OCI-LY3 (cell line): Measurements from ENCODE around the gene WDR11.

Experiments used
- H2AFZ ChIP-seq: fragments of 200-600, 300-600 bp; shearing (Covaris generic); 2 replicates; pipeline ENCODE4 v1.6.0; 2014; ENCODE audit warnings: antibody characterized with exemption, low read depth, low read length
- H3K27ac ChIP-seq: fragments of 200-600, 300-600 bp; sonication (generic); 2 replicates; pipeline ENCODE4 v1.5.1; 2014; ENCODE audit warnings: mild to moderate bottlenecking, low read length, moderate library complexity, mixed read lengths
- H3K27me3 ChIP-seq: fragments of 200-600, 300-600 bp; sonication (generic); 2 replicates; pipeline ENCODE4 v1.6.1; 2014; ENCODE audit warnings: low read depth, low read length, mixed read lengths
- H3K36me3 ChIP-seq: fragments of 200-600, 300-600 bp; sonication (generic); replicated peaks from 2 replicates; pipeline ENCODE3; 2014; ENCODE audit warnings: low read depth, low read length, mixed read lengths
- H3K4me1 ChIP-seq: fragments of 300-600, 200-600 bp; sonication (generic); 2 replicates; pipeline ENCODE4 v1.6.1; 2014; ENCODE audit warnings: low read length, mixed read lengths
- H3K4me2 ChIP-seq: fragments of 200-600, 300-600 bp; sonication (generic); 2 replicates; pipeline ENCODE4 v1.6.1; 2014; ENCODE audit warnings: low read length, mixed read lengths
- H3K4me3 ChIP-seq: fragments of 300-600, 200-600 bp; sonication (generic); 2 replicates; pipeline ENCODE4 v1.5.1; 2014; ENCODE audit warnings: antibody characterized with exemption, mild to moderate bottlenecking, low read length, moderate library complexity
- H3K79me2 ChIP-seq: fragments of 300-600, 200-600 bp; shearing (Covaris generic); 2 replicates; pipeline ENCODE4 v1.6.1; 2014; ENCODE audit warnings: mild to moderate bottlenecking, low read length, mixed read lengths
- H3K9ac ChIP-seq: fragments of 300-600, 200-600 bp; shearing (Covaris generic); 2 replicates; pipeline ENCODE4 v1.6.0; 2014; ENCODE audit warnings: mild to moderate bottlenecking, low read length, moderate library complexity
- H3K9me3 ChIP-seq: fragments of 200-600, 300-600 bp; shearing (Covaris generic); 2 replicates; pipeline ENCODE4 v1.6.1; 2014; ENCODE audit warnings: low read length, mixed read lengths; ENCODE audit not compliant: insufficient read depth
- H4K20me1 ChIP-seq: fragments of 200-600, 300-600 bp; sonication (generic); 2 replicates; pipeline ENCODE4 v1.6.1; 2016; ENCODE audit warnings: low read length, mixed read lengths; ENCODE audit not compliant: insufficient read depth
- EZH2phosphoT487 ChIP-seq: fragments of 200-600 bp; shearing (Covaris generic); IDR thresholded peaks from 2 replicates; pipeline ENCODE4 v1.6.1; 2018; ENCODE audit warnings: antibody characterized with exemption, mixed run types, low read depth
- TF ChIP-seq, protein P1 (sequence below): fragments of 200-600, 300-600 bp; sonication (generic); IDR thresholded peaks from 2 replicates; pipeline ENCODE4 v1.5.1; 2014; ENCODE audit warnings: antibody characterized with exemption, low read length, low read depth

WDR11 gene

GRCh38 chr10:120854388-120854787, 3.2 kb downstream of the WDR11 start:
- H3K36me3 ChIP-seq: peaks cover 25% of the 10 kb centered on the region
- H3K27ac ChIP-seq: no peak overlapping the region
- H3K27me3 ChIP-seq: no peaks in the 10 kb centered on the region
- TF ChIP-seq, protein P1, sequence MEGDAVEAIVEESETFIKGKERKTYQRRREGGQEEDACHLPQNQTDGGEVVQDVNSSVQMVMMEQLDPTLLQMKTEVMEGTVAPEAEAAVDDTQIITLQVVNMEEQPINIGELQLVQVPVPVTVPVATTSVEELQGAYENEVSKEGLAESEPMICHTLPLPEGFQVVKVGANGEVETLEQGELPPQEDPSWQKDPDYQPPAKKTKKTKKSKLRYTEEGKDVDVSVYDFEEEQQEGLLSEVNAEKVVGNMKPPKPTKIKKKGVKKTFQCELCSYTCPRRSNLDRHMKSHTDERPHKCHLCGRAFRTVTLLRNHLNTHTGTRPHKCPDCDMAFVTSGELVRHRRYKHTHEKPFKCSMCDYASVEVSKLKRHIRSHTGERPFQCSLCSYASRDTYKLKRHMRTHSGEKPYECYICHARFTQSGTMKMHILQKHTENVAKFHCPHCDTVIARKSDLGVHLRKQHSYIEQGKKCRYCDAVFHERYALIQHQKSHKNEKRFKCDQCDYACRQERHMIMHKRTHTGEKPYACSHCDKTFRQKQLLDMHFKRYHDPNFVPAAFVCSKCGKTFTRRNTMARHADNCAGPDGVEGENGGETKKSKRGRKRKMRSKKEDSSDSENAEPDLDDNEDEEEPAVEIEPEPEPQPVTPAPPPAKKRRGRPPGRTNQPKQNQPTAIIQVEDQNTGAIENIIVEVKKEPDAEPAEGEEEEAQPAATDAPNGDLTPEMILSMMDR: no peak
- no peak for TF ChIP-seq EZH2phosphoT487
- H3K4me3 ChIP-seq: no peak overlapping the region
- H2AFZ ChIP-seq: no peak overlapping the region
- peaks cover 43% of the 10 kb centered on the region for H3K79me2 ChIP-seq
- peaks cover 28% of the 10 kb centered on the region for H3K4me1 ChIP-seq
- H3K9ac ChIP-seq: no peak overlapping the region
- H3K4me2 ChIP-seq: peak overlapping the region; percentile 39
- H4K20me1 ChIP-seq: no peaks in the 10 kb centered on the region
- no peaks in the 10 kb centered on the region for H3K9me3 ChIP-seq

GRCh38 chr10:120861178-120861855, 10.2 kb downstream of the WDR11 start:
- no peak overlapping the region for H3K4me2 ChIP-seq
- TF ChIP-seq EZH2phosphoT487: no peak
- TF ChIP-seq, protein P1: no peak
- no peaks in the 10 kb centered on the region for H3K9me3 ChIP-seq
- H3K36me3 ChIP-seq: peaks cover 17% of the 10 kb centered on the region
- no peak overlapping the region for H2AFZ ChIP-seq
- H3K9ac ChIP-seq: no peak overlapping the region
- no peak overlapping the region for H3K4me3 ChIP-seq
- H3K4me1 ChIP-seq: no peaks in the 10 kb centered on the region
- no peaks in the 10 kb centered on the region for H4K20me1 ChIP-seq
- no peaks in the 10 kb centered on the region for H3K79me2 ChIP-seq
- no peaks in the 10 kb centered on the region for H3K27me3 ChIP-seq
- no peak overlapping the region for H3K27ac ChIP-seq

- peaks cover 10% of the 10 kb centered on the region for H3K36me3 ChIP-seq
Observed at GRCh38 chr10:120873741-120874140, 22.6 kb downstream of the WDR11 start.

GRCh38 chr10:120883071-120883470, 31.9 kb downstream of the WDR11 start:
- TF ChIP-seq, protein P1: no peak
- TF ChIP-seq EZH2phosphoT487: no peak
- Histone ChIP-seq H3K27me3 (no peaks in the 10 kb centered on the region), H3K4me2 (no peak overlapping the region), H2AFZ (no peak overlapping the region), H3K4me1 (no peaks in the 10 kb centered on the region), H3K36me3 (peaks cover 15% of the 10 kb centered on the region), H3K9ac (no peak overlapping the region), H3K27ac (no peak overlapping the region), H3K4me3 (no peak overlapping the region), H3K9me3 (no peaks in the 10 kb centered on the region), H3K79me2 (no peaks in the 10 kb centered on the region), H4K20me1 (no peaks in the 10 kb centered on the region)

More at GRCh38 chr10:120873741-120874140, 22.6 kb downstream of the WDR11 start:
- Histone ChIP-seq H3K9me3 (no peaks in the 10 kb centered on the region), H3K4me1 (no peaks in the 10 kb centered on the region), H3K27me3 (no peaks in the 10 kb centered on the region), H2AFZ (no peak overlapping the region), H3K4me3 (no peak overlapping the region), H3K79me2 (no peaks in the 10 kb centered on the region), H4K20me1 (no peaks in the 10 kb centered on the region), H3K4me2 (no peak overlapping the region), H3K9ac (no peak overlapping the region), H3K27ac (no peak overlapping the region)
- TF ChIP-seq, protein P1: no peak
- TF ChIP-seq EZH2phosphoT487: no peak
